PC-9 (cell line): ENCODE data around the gene PITPNC1. TPM values are rescaled to one million over a fixed set of nuclear protein-coding genes. Genes with fewer than 3 reads are reported as not detected.

ENCODE experiments used
- BruUV-seq: library from RNA; stranded (reverse); fragments of 400-500 nt; replicated peaks from 2 replicates; lab custom pipeline; 2021; lab: Mats Ljungman, UMichigan
- CTCF ChIA-PET: fragments of 300-600 bp; sonication (Branson Sonifier 250); formaldehyde crosslinking; loops from one replicate; lab custom pipeline; 2022; ENCODE audit warnings: antibody characterized with exemption; lab: Charles Lee
- POLR2A ChIA-PET: fragments of 300-600 bp; sonication (Branson Sonifier 250); formaldehyde crosslinking; loops from one replicate; lab custom pipeline; 2022; ENCODE audit warnings: antibody characterized with exemption; ENCODE audit not compliant: unreplicated experiment; lab: Charles Lee
- DNase-seq, 2 experiments: peaks; one replicate each; pipeline versions ENCODE4 v3.0.0 to v3.0.0-alpha.2; 2015 to 2022; ENCODE audit warnings: mixed read lengths in 1 of 2
- H2AFZ ChIP-seq: fragments of 200-600 bp; sonication (generic); 2 replicates; pipeline ENCODE4 v1.8.1; 2017; ENCODE audit warnings: antibody characterized with exemption
- H3F3A ChIP-seq: fragments of 200-600 bp; sonication (generic); 2 replicates; pipeline ENCODE4 v1.8.1; 2017; ENCODE audit warnings: antibody characterized with exemption, mild to moderate bottlenecking, low read depth; ENCODE audit not compliant: insufficient read depth
- H3K27ac ChIP-seq: fragments of 200-600 bp; sonication (generic); 2 replicates; pipeline ENCODE4 v1.6.1; 2016; ENCODE audit warnings: mixed run types
- H3K27me3 ChIP-seq: fragments of 200-600 bp; sonication (generic); 2 replicates; pipeline ENCODE4 v1.6.1; 2016; ENCODE audit warnings: low read depth, mixed run types; ENCODE audit not compliant: insufficient read depth
- H3K36me3 ChIP-seq: fragments of 200-600 bp; sonication (generic); 2 replicates; pipeline ENCODE4 v1.6.1; 2016; ENCODE audit warnings: low read depth, mixed run types
- H3K4me1 ChIP-seq: fragments of 200-600 bp; sonication (generic); replicated peaks from 2 replicates; pipeline ENCODE4 v1.6.1; 2016; ENCODE audit warnings: mixed run types; ENCODE audit not compliant: insufficient read depth
- H3K4me2 ChIP-seq: fragments of 200-600 bp; sonication (generic); 2 replicates; pipeline ENCODE4 v1.6.1; 2017; ENCODE audit warnings: mixed run types
- H3K4me3 ChIP-seq: fragments of 200-600 bp; sonication (generic); 2 replicates; pipeline ENCODE4 v1.6.1; 2016; ENCODE audit warnings: mixed run types
- H3K79me2 ChIP-seq: fragments of 200-600 bp; sonication (generic); 2 replicates; pipeline ENCODE4 v1.6.1; 2017; ENCODE audit warnings: low read depth, mixed run types
- H3K9me2 ChIP-seq: fragments of 200-600 bp; sonication (generic); 2 replicates; pipeline ENCODE4 v1.8.1; 2017; ENCODE audit warnings: mild to moderate bottlenecking; ENCODE audit not compliant: insufficient read depth
- H3K9me3 ChIP-seq: fragments of 200-600 bp; sonication (generic); 2 replicates; pipeline ENCODE4 v1.8.1; 2016; ENCODE audit warnings: low read depth; ENCODE audit not compliant: insufficient read depth
- H4K20me1 ChIP-seq: fragments of 200-600 bp; sonication (generic); 2 replicates; pipeline ENCODE4 v1.8.1; 2017; ENCODE audit not compliant: insufficient read depth
- EZH2 ChIP-seq: fragments of 200-600 bp; sonication (generic); IDR thresholded peaks from 2 replicates; pipeline ENCODE4 v1.8.0; 2017; ENCODE audit warnings: antibody characterized with exemption, low read depth
- intact Hi-C: fragments of 100-400 bp; cut with micrococcal nuclease; formaldehyde crosslinking; loops from one replicate; pipeline ENCODE4 v1.10.0; 2022; ENCODE audit not compliant: unreplicated experiment
- total RNA-seq: library from RNA; stranded (reverse); gene quantifications from 2 replicates; pipeline ENCODE4 v1.2.3, GENCODE V29; 2021
- TF ChIP-seq, protein P1 (sequence below): fragments of 200-600 bp; sonication (generic); conservative IDR thresholded peaks from 2 replicates; pipeline ENCODE4 v1.6.1; 2017; ENCODE audit warnings: mixed run types, antibody characterized with exemption, mild to moderate bottlenecking, moderate library complexity

PITPNC1 gene
- total RNA-seq, 1 experiment from 2014 or later: 6.0 TPM

DNA sequence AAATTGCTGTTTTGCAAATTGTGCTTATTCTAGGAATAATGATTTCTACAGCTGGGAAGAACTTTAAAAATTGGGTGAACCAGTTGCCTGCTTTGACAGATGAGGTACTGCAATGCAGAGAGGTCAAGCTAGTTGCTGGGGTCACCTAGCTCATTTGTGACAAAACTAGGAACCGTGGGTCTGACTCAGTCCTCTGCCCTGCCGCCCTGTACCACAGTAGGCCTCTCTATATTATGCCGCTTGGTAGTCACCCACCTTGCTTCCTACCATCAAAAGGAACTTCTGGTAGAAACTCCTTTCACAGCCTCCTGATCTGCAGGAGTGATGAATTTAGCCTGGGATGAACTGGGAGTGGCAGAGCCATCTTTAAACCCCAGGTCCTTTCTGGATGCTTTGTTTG is 105.7 kb downstream of the PITPNC1 start:
- Histone ChIP-seq H3K4me3 (no peak overlapping the region), H3K27ac (no peak overlapping the region), H3K9me2 (no peaks in the 10 kb centered on the region), H4K20me1 (no peaks in the 10 kb centered on the region), H3K4me2 (no peak overlapping the region), H3F3A (no peaks in the 10 kb centered on the region), H3K4me1 (no peaks in the 10 kb centered on the region), H3K36me3 (no peaks in the 10 kb centered on the region), H3K79me2 (no peaks in the 10 kb centered on the region), H2AFZ (no peak overlapping the region), H3K9me3 (no peaks in the 10 kb centered on the region; the same call in 1 of the 2 replicates), H3K27me3 (no peaks in the 10 kb centered on the region)
- ChIA-PET CTCF (no interaction called here), POLR2A (no interaction called here)
- DNase-seq: no peak
- intact Hi-C loops: no loop called here
- no peak for TF ChIP-seq EZH2
- TF ChIP-seq, protein P1, sequence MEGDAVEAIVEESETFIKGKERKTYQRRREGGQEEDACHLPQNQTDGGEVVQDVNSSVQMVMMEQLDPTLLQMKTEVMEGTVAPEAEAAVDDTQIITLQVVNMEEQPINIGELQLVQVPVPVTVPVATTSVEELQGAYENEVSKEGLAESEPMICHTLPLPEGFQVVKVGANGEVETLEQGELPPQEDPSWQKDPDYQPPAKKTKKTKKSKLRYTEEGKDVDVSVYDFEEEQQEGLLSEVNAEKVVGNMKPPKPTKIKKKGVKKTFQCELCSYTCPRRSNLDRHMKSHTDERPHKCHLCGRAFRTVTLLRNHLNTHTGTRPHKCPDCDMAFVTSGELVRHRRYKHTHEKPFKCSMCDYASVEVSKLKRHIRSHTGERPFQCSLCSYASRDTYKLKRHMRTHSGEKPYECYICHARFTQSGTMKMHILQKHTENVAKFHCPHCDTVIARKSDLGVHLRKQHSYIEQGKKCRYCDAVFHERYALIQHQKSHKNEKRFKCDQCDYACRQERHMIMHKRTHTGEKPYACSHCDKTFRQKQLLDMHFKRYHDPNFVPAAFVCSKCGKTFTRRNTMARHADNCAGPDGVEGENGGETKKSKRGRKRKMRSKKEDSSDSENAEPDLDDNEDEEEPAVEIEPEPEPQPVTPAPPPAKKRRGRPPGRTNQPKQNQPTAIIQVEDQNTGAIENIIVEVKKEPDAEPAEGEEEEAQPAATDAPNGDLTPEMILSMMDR: no peak
- BruUV-seq: no TSS peak

DNA sequence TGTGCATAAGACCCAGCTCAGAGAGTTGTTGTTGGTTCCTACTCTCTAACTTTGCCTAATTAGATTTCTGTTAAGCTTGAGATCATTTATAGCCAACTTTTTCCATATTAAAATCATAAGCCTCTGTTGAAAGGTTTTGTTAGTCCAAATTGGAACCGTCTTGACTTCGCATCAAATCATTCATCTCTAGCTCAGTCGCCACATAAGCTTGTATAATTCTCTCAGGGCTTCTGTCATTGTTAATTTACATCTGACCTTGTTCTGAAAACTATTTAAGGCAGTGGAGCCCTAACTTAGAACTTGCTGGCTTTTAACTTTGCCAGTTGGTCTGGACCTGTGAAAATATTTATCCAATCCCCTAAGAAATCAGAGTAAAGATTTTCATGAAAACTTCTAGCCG is 107.2 kb downstream of the PITPNC1 start:
- Histone ChIP-seq H3K4me3 (no peak overlapping the region), H3K36me3 (no peaks in the 10 kb centered on the region), H4K20me1 (no peaks in the 10 kb centered on the region), H2AFZ (no peak overlapping the region), H3K79me2 (no peaks in the 10 kb centered on the region), H3K9me2 (no peaks in the 10 kb centered on the region), H3K4me2 (no peak overlapping the region), H3K27me3 (no peaks in the 10 kb centered on the region), H3F3A (no peaks in the 10 kb centered on the region), H3K9me3 (no peaks in the 10 kb centered on the region; the same call in 1 of the 2 replicates), H3K27ac (no peak overlapping the region), H3K4me1 (no peaks in the 10 kb centered on the region)
- intact Hi-C loops: no loop called here
- POLR2A ChIA-PET: interaction anchor here (0.7 kb wide), 1 partner anchor 9 kb away, joined by 5 read pairs; no protein-coding TSS in a partner anchor
- TF ChIP-seq, protein P1: no peak
- TF ChIP-seq EZH2: no peak
- CTCF ChIA-PET: no interaction called here
- DNase-seq: no peak
- BruUV-seq: no TSS peak

DNA sequence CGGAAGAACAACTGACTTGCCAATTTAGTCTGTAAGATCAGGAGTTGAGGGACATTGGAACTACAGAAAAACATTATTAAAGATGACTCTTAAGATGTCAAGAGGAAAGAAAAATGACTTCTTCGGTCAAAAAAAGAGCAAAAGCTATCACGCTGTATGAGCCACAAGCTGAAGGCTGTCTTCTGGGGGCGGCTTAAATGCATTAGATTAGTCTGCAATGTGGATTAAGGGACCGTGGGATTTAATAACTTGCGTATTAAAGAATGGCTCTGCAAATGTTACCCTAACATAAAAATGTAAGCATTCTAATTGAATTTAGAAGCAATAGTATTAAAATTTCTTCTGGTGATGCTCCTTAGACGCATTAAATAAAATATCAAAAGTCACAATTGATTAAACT is 108.6 kb downstream of the PITPNC1 start:
- Histone ChIP-seq H3K36me3 (no peaks in the 10 kb centered on the region), H3F3A (peaks cover 4% of the 10 kb centered on the region; the same call in 1 of the 2 replicates), H2AFZ (no peak overlapping the region), H3K79me2 (no peaks in the 10 kb centered on the region), H3K27me3 (no peaks in the 10 kb centered on the region), H3K27ac (no peak overlapping the region), H3K9me3 (no peaks in the 10 kb centered on the region), H3K4me3 (no peak overlapping the region), H3K4me2 (no peak overlapping the region), H4K20me1 (no peaks in the 10 kb centered on the region), H3K9me2 (no peaks in the 10 kb centered on the region), H3K4me1 (peaks cover 5% of the 10 kb centered on the region)
- DNase-seq: no peak
- intact Hi-C loops: no loop called here
- CTCF ChIA-PET: no interaction called here
- TF ChIP-seq EZH2: no peak
- TF ChIP-seq, protein P1: no peak
- POLR2A ChIA-PET: no interaction called here
- BruUV-seq: no TSS peak
